GM13976 (cell line): ENCODE measurements around the gene CAMKMT.

Experiments
- DNase-seq: peaks from one replicate; pipeline ENCODE4 v3.0.0; 2012; ENCODE audit warnings: low spot score
- in situ Hi-C: fragments of 300-500 bp; cut with MboI; formaldehyde crosslinking; loops from one replicate; pipeline ENCODE4 v1.12.0; 2022; ENCODE audit warnings: low sequenced_read_pairs, mixed read lengths, inconsistent platforms; ENCODE audit not compliant: unreplicated experiment
- TF ChIP-seq, protein P1 (sequence below): IDR thresholded peaks from 2 replicates; pipeline ENCODE4 v1.5.1; 2012; ENCODE audit warnings: borderline replicate concordance, mild to moderate bottlenecking; ENCODE audit not compliant: insufficient read depth; ENCODE audit errors: extremely low read depth, missing control alignments, control extremely low read depth

The CAMKMT gene

DNA sequence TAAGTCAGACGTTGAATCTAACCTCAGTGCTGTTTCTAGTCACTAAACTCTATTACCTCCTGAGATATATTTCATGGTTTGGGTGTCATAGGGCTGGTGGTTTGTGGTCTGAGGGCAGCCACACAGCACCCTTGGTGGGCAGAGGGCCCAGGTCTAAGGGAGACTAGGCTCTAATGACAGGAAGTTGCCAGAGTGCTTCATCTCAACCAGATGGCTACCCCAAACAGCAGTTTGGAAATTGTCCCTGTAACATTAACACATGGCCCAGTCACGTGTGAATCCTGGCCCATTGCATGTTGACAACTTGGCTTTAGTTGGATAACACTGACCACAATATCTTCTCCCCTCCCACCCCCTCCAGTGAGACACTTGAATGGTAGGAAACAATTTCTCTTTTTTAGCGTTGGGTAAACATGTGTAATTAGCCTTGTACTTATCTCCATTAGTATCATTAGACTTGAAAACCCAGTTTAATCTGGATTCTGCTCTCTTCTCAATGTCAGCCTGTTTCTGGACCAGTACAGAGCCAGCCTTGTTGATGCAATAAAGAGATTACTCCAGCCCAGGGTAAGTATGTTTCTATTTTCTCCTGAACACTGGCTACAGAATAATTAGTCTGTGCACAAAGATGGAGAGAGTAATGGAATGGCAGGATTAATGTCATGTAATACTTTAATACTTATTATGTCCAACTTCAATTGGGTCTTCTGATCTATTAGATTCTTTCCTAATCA, 392.0 kb downstream of the CAMKMT start:
- DNase-seq = no peak
- in situ Hi-C loops = no loop called here
- TF ChIP-seq, protein P1, sequence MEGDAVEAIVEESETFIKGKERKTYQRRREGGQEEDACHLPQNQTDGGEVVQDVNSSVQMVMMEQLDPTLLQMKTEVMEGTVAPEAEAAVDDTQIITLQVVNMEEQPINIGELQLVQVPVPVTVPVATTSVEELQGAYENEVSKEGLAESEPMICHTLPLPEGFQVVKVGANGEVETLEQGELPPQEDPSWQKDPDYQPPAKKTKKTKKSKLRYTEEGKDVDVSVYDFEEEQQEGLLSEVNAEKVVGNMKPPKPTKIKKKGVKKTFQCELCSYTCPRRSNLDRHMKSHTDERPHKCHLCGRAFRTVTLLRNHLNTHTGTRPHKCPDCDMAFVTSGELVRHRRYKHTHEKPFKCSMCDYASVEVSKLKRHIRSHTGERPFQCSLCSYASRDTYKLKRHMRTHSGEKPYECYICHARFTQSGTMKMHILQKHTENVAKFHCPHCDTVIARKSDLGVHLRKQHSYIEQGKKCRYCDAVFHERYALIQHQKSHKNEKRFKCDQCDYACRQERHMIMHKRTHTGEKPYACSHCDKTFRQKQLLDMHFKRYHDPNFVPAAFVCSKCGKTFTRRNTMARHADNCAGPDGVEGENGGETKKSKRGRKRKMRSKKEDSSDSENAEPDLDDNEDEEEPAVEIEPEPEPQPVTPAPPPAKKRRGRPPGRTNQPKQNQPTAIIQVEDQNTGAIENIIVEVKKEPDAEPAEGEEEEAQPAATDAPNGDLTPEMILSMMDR = no peak

DNA sequence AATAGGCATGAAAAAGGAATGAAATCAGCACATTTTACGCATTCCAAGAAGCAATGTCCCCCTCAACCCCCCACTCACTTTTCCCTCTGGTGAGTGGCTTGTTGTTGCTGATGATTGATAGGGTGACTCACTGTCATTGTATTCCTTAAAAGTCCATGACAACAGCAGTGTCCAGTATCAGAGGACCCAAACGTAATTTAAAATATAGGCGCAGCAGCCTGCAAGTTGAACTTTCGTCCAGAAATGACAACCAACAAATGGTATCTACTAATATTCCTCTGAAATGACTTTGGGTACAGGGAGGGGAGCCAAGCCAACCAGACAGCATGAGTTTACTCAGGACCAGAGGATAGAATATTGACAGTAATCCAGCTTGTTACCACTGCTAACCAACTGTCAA, 396.8 kb downstream of the CAMKMT start:
- no peak for DNase-seq

DNA sequence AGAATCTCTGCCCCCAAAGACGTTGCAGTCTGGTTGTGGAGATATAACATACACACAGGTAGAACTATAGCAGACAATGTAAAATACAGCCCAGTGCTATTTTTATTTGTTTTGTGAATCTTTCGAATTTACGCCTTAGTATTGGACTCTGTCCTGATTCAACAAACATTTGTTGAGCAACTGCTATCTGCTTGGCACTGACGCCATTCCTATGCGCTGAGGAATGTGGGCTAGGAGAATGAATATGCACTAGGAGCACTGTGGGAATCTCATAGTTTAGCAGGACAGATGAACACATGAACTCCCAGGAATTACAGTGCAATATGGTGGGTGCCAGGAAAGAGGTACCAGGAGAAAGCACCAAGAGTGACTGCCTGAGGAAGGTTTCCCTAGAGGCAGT, 398.1 kb downstream of the CAMKMT start:
- TF ChIP-seq, protein P1 = no peak
- DNase-seq = no peak
- in situ Hi-C loops = no loop called here

More for the DNA sequence above, 396.8 kb downstream of the CAMKMT start:
- in situ Hi-C loops = no loop called here
- TF ChIP-seq, protein P1 = no peak

DNA sequence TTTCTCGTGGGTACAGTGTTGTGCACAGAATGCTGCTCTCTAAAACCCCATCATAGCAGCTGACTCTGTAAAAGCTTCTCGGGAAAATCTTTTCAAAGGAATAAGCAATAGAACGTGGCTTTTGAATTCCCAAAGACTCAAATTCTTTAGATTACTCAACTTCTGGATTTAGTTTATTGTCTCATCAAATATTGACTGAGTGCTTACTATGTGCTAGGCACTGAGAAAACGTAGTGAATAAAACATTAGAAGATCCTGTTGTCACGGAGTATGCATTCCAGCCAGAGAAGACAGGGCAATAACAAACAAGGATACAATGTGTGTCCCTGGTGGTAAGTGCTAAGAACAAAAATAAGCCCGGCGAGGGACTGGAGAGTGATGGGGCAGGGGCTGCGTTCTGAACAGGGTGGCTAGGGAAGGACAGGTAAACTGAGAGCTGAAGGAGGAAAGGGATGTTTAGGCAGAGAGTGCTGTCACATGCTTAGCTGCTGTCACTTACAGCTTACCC, 401.6 kb downstream of the CAMKMT start:
- DNase-seq = no peak
- TF ChIP-seq, protein P1 = no peak
- in situ Hi-C loops = no loop called here

DNA sequence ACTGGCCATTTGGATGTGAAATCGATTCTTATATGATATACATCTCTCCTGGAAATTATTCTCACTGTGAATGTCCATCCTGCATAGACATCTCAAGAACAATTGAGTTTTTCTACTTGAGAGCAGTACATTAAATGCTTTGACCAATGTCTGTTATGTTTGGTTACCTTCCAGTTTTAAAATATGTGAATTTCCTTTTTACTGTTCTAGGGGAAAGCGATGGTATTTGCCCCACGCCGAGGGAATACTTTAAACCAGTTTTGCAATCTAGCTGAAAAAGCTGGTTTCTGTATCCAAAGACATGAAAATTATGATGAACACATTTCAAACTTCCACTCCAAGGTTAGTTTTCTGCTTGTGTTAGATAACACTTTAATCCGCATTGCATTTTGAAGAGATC, 404.5 kb downstream of the CAMKMT start:
- DNase-seq = no peak
- in situ Hi-C loops = no loop called here
- TF ChIP-seq, protein P1 = no peak

DNA sequence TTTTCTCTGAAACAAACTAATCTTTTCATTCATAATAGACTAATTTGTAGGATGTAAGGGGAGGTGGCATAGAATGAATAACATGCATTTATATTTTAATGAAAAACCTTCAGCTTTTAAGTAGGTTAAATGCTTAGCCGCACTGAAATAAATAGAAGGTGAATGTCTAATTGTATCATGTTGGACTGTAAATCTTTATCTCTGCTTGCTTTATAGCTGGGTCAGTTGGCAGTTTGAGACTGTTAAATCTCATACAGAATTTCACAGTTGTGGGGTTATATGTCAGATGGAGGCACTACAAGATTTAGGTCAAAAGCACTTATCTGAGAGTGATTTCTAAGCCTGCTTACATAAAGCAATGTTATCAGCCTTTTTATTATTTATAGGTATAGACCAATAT, 405.0 kb downstream of the CAMKMT start:
- in situ Hi-C loops = no loop called here
- TF ChIP-seq, protein P1 = no peak
- no peak for DNase-seq
